ENCODE data around the gene CROCC2. TPM values are rescaled to one million over a fixed set of nuclear protein-coding genes. Genes with fewer than 3 reads are reported as not detected.

CROCC2 gene
- total RNA-seq, 4 donors from 2014 or later = 0.27 to 0.83 TPM; not detected in 2

DNA sequence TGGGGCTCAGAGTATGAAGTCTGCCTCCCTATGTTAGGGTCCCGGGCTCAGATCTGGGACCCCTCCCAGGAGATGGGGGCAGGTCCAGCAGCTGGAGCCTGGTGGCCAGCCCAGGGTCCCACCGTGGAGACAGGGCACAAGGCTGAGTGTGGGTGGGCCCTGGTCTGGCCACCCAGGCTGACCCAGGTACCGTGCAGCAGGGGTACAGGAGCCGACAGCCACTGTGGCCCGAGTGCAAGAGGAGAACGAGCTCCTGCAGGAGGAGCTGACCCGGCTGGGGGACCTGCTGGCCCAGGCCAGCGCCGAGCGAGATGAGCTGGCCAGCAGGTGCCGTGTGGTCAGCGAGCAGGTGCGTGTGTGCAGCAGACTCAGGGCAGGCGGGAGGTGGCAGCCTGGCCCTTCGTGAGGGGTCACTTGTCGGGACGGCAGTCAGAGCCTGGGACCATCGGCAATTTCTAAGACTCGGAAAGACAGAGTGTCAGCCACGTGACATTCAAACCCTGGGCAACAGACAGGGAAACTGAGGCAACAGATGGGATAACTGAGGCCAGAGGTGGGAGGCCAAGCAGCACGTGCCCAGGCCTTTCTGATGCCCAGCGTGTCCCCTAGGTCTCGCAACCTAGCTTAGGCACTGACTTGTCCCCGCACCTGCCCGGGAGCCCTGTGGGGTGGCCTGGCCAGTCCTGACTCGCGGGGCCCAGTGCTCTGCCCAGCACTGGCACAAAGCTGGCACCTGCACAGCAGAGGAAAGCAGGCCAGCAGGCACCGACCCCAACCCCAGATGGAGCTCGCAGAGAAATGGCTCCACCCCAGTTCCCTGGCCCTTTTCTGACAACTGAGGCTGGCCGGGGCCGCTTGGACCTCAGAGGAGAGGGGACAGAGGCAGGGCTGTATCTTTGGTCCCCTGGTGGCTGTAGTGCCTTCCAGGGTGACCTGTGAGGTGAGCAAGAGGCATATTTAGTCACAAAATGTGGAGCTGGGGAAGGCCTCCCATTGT is 13.9 kb downstream of the CROCC2 start:
- Histone ChIP-seq H3K27me3 (no peaks in the 10 kb centered on the region), H3K36me3 (no peaks in the 10 kb centered on the region), H3K27ac (peak overlapping the region in 1 of 4 donors; percentile 25), H3K4me1 (peaks cover 0 to 18% (median 0%) of the 10 kb centered on the region in 4 donors), H3K4me3 (no peak overlapping the region), H3K9me3 (no peaks in the 10 kb centered on the region)
- no peak for TF ChIP-seq POLR2A (IDR thresholded peaks at IDR 0.05)
- TF ChIP-seq, protein P1, sequence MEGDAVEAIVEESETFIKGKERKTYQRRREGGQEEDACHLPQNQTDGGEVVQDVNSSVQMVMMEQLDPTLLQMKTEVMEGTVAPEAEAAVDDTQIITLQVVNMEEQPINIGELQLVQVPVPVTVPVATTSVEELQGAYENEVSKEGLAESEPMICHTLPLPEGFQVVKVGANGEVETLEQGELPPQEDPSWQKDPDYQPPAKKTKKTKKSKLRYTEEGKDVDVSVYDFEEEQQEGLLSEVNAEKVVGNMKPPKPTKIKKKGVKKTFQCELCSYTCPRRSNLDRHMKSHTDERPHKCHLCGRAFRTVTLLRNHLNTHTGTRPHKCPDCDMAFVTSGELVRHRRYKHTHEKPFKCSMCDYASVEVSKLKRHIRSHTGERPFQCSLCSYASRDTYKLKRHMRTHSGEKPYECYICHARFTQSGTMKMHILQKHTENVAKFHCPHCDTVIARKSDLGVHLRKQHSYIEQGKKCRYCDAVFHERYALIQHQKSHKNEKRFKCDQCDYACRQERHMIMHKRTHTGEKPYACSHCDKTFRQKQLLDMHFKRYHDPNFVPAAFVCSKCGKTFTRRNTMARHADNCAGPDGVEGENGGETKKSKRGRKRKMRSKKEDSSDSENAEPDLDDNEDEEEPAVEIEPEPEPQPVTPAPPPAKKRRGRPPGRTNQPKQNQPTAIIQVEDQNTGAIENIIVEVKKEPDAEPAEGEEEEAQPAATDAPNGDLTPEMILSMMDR (IDR thresholded peaks at IDR 0.05) = no peak
- DNase-seq = peak in 2 of 3 donors; percentile 39 to 46

DNA sequence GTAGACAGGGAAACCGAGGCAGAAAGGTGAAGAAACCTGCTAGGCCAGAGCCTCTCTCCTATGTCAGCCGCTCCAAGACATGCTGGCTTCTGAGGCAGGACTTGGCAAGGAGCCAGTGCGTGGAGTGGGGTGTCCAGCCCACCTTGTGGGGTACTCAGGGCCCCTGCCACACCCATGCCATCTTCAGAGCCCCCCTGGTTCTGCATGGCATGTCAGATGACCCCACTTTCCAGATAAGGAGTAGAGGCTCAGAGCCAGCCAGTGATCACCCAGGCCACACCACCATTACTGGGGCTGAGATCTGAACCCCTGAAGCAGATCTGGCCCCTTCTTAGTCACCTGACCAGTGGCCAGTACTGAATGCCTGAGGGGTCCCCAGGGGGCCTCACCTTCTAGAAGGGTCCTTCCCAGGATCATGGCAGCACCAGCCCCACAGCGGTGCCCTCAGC is 14.7 kb downstream of the CROCC2 start:
- peak in 2 of 3 donors; percentile 43 to 47 for DNase-seq
- Histone ChIP-seq H3K27ac (peak overlapping the region; percentile 3 to 62 (median 26)), H3K9me3 (no peaks in the 10 kb centered on the region), H3K4me3 (no peak overlapping the region), H3K27me3 (no peaks in the 10 kb centered on the region), H3K4me1 (peaks cover 0 to 12% (median 0%) of the 10 kb centered on the region in 4 donors), H3K36me3 (no peaks in the 10 kb centered on the region)
- TF ChIP-seq, protein P1 (IDR thresholded peaks at IDR 0.05) = no peak
- TF ChIP-seq POLR2A (IDR thresholded peaks at IDR 0.05) = no peak

DNA sequence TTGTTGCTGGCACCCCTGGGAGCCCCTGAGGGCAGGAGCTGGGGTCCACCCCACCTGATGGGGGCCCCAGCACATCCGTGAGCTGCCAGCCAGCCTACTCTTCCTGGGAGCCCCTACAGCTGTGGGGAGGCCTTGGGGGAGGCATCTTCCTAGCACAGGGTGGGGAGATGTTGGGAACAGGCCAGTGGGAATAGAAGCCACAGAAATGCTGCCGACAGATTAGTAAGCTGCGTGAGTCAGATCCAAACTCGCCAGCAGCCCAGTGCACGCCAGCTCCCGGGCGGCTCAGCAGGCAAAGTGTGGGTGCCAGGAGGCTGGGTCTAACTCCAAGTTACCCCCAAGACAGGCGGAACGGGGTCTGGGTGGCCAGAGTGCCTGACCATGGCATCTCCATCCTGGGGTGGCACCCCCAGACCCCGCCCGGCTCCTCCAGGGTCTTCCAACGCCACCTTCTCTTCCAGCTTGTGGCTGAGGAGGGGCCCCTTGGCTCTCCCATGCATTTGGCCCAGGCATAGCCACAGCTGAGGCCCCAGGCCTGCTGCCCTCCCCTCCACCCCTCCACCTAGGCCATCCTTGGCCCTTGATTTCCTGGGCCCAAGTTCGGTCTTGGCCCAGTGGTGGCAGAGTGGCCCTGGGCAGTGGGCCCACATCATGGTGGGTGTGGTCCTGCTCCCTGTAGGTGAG is 15.3 kb downstream of the CROCC2 start:
- H3K27ac ChIP-seq = peak overlapping the region; percentile 3 to 62 (median 32)
- TF ChIP-seq, protein P1 (IDR thresholded peaks at IDR 0.05) = no peak
- no peak for TF ChIP-seq POLR2A (IDR thresholded peaks at IDR 0.05)
- H3K27me3 ChIP-seq = no peaks in the 10 kb centered on the region
- H3K4me1 ChIP-seq = peaks cover 0 to 8% (median 0%) of the 10 kb centered on the region in 4 donors
- no peak overlapping the region for H3K4me3 ChIP-seq
- H3K9me3 ChIP-seq = no peaks in the 10 kb centered on the region
- no peaks in the 10 kb centered on the region for H3K36me3 ChIP-seq
- DNase-seq = peak in 2 of 3 donors; percentile 48 to 51

DNA sequence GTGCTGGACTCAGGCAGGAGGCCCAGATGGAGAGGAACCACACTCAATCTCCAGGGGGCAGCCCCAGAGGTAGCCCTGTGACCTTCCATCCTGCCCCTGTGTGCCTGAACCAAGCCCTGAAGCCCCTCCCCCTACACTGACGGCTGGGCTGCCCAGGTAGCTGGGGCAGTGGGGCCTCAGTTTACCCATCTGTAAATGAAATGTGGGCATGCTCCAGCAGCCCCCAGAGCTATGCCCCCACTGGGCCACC is 15.8 kb downstream of the CROCC2 start:
- peak overlapping the region in 1 of 4 donors; percentile 38 for H3K27ac ChIP-seq
- no peaks in the 10 kb centered on the region for H3K9me3 ChIP-seq
- peak in 1 of 3 donors; percentile 44 for DNase-seq
- H3K4me1 ChIP-seq = peaks cover 0 to 5% (median 0%) of the 10 kb centered on the region in 4 donors
- TF ChIP-seq POLR2A (IDR thresholded peaks at IDR 0.05) = no peak
- TF ChIP-seq, protein P1 (IDR thresholded peaks at IDR 0.05) = no peak
- H3K36me3 ChIP-seq = no peaks in the 10 kb centered on the region
- H3K4me3 ChIP-seq = no peak overlapping the region
- no peaks in the 10 kb centered on the region for H3K27me3 ChIP-seq

DNA sequence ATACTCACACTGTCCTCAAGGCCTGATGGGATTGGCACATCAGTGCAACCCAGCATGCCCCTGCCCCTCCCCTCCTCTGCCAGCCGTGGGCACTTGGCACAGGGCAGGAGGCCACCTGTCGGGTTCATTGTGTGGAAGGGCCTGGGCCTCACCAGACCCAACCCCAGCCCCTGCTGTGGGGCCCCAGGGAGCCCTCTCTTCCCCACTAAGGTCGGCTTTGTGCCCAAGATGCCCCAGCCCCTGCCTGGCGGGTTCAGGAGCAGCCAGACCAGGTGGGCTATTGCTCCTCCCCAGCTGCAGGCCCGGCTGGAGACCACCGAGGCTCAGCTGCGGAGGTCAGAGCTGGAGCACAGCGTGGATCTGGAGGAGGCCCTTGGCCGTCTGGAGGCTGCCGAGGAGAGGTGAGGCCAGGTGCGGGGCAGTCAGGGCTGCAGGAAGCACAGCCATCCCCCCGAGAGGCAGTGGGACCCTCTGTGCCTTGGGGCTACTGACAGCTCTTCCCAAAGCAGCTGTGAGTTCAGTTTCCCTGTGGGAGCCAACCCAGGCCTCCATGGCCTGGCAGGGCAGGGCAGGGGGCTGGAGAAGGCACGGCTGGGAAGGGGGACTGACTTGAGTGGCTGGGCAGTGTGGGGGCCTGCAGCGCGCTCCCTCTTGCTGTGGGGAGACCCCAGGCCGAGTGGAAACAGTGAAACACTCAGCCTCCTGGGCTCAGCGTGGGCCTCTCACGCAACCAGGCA is 16.3 kb downstream of the CROCC2 start:
- Histone ChIP-seq H3K9me3 (no peaks in the 10 kb centered on the region), H3K4me3 (no peak overlapping the region), H3K36me3 (no peaks in the 10 kb centered on the region), H3K4me1 (no peaks in the 10 kb centered on the region), H3K27ac (no peak overlapping the region), H3K27me3 (no peaks in the 10 kb centered on the region)
- TF ChIP-seq, protein P1 (IDR thresholded peaks at IDR 0.05) = no peak
- no peak for TF ChIP-seq POLR2A (IDR thresholded peaks at IDR 0.05)
- DNase-seq = peak in 2 of 3 donors; percentile 31 to 34

Data from Peyer's patch (tissue), 4 donors.